PC-3 (cell line): ENCODE measurements around the gene CCDC85B.

Source experiments
- EZH2 ChIP-seq: fragments of 300-600 bp; sonication (generic); IDR thresholded peaks from one replicate; pipeline ENCODE4 v1.6.1; 2017; ENCODE audit warnings: antibody characterized with exemption, mild to moderate bottlenecking, low read length; ENCODE audit not compliant: unreplicated experiment
- EZH2phosphoT487 ChIP-seq: fragments of 300-600 bp; sonication (generic); IDR thresholded peaks from 2 replicates; pipeline ENCODE4 v1.6.1; 2018; ENCODE audit warnings: mild to moderate bottlenecking, antibody characterized with exemption, low read length, borderline replicate concordance
- TF ChIP-seq, protein P1 (sequence below): fragments of 300-600 bp; sonication (generic); conservative IDR thresholded peaks from 2 replicates; pipeline ENCODE4 v1.5.1; 2017; ENCODE audit warnings: antibody characterized with exemption, low read depth, mild to moderate bottlenecking, low read length

DNA sequence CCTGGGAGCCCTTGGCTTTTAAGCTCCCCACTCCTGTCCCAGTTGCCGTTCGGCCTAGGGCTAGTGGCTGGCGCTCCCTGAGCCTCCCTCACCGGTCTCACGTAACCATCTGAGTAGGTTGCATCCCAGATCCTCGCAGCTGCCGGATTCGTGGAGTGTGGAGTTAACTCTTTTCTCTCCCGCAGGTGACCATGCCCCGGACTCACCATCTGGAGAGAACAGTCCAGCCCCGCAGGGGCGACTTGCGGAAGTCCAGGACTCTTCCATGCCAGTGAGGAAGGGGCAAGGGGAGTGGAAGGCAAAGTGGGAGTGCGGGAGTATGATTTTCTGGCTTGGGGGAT is 29.3 kb upstream of the CCDC85B start:
- TF ChIP-seq, protein P1, sequence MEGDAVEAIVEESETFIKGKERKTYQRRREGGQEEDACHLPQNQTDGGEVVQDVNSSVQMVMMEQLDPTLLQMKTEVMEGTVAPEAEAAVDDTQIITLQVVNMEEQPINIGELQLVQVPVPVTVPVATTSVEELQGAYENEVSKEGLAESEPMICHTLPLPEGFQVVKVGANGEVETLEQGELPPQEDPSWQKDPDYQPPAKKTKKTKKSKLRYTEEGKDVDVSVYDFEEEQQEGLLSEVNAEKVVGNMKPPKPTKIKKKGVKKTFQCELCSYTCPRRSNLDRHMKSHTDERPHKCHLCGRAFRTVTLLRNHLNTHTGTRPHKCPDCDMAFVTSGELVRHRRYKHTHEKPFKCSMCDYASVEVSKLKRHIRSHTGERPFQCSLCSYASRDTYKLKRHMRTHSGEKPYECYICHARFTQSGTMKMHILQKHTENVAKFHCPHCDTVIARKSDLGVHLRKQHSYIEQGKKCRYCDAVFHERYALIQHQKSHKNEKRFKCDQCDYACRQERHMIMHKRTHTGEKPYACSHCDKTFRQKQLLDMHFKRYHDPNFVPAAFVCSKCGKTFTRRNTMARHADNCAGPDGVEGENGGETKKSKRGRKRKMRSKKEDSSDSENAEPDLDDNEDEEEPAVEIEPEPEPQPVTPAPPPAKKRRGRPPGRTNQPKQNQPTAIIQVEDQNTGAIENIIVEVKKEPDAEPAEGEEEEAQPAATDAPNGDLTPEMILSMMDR = no peak
- TF ChIP-seq EZH2 (no peak), EZH2phosphoT487 (no peak)
